Caco-2 (cell line): ENCODE results near the gene CBX2. TPM values are rescaled to one million over a fixed set of nuclear protein-coding genes. Genes with fewer than 3 reads are reported as not detected.

Source experiments
- BruUV-seq: library from RNA; stranded (reverse); fragments of 400-500 nt; replicated peaks from 2 replicates; lab custom pipeline; 2021; lab: Mats Ljungman, UMichigan
- CTCF ChIA-PET: fragments of 300-600 bp; sonication (Branson Sonifier 250); formaldehyde crosslinking; loops from one replicate; lab custom pipeline; 2022; ENCODE audit warnings: antibody characterized with exemption; lab: Charles Lee
- POLR2A ChIA-PET: fragments of 300-600 bp; sonication (Branson Sonifier 250); formaldehyde crosslinking; loops from one replicate; lab custom pipeline; 2022; ENCODE audit warnings: antibody characterized with exemption; lab: Charles Lee
- DNase-seq, 2 experiments: peaks; one replicate each; pipeline versions ENCODE4 v3.0.0 to v3.0.0-alpha.2; 2020 to 2022
- H3K27me3 ChIP-seq: replicated peaks from 2 replicates; pipeline ENCODE4 v1.6.0; 2011; ENCODE audit warnings: low read length; ENCODE audit not compliant: control insufficient read depth, insufficient read depth
- H3K36me3 ChIP-seq: 2 replicates; pipeline ENCODE4 v1.5.1; 2011; ENCODE audit warnings: low read length; ENCODE audit not compliant: control insufficient read depth, insufficient read depth
- H3K4me1 ChIP-seq: fragments of 250-450 bp; sonication (Bioruptor Pico); 2 replicates; pipeline ENCODE4 v1.5.1; 2020; ENCODE audit warnings: mild to moderate bottlenecking
- H3K4me3 ChIP-seq: 2 replicates; pipeline ENCODE4 v1.5.1; 2011; ENCODE audit warnings: low read depth, mild to moderate bottlenecking, control low read depth, low read length
- H3K9me3 ChIP-seq: fragments of 250-450 bp; sonication (Bioruptor Pico); 2 replicates; pipeline ENCODE4 v1.5.1; 2020; ENCODE audit warnings: mild to moderate bottlenecking, moderate library complexity
- H3K27ac Mint-ChIP-seq: one replicate; pipeline ENCODE4 v1.8.0; 2022; ENCODE audit warnings: mixed read lengths; ENCODE audit not compliant: unreplicated experiment
- H3K27me3 Mint-ChIP-seq: one replicate; pipeline ENCODE4 v1.8.0; 2022; ENCODE audit warnings: mixed read lengths; ENCODE audit not compliant: insufficient read depth, unreplicated experiment
- H3K36me3 Mint-ChIP-seq: one replicate; pipeline ENCODE4 v1.8.0; 2022; ENCODE audit warnings: mild to moderate bottlenecking, mixed read lengths; ENCODE audit not compliant: insufficient read depth, unreplicated experiment
- H3K4me1 Mint-ChIP-seq: one replicate; pipeline ENCODE4 v1.8.0; 2022; ENCODE audit warnings: low read depth, mixed read lengths; ENCODE audit not compliant: unreplicated experiment
- H3K4me3 Mint-ChIP-seq: one replicate; pipeline ENCODE4 v1.8.0; 2022; ENCODE audit warnings: mild to moderate bottlenecking, moderate library complexity, mixed read lengths; ENCODE audit not compliant: unreplicated experiment
- H3K9me3 Mint-ChIP-seq: one replicate; pipeline ENCODE4 v1.8.0; 2022; ENCODE audit warnings: mixed read lengths; ENCODE audit not compliant: unreplicated experiment
- intact Hi-C: fragments of 100-400 bp; cut with micrococcal nuclease; formaldehyde crosslinking; loops from one replicate; pipeline ENCODE4 v1.10.0; 2022; ENCODE audit not compliant: unreplicated experiment
- total RNA-seq: library from RNA; stranded (reverse); gene quantifications from 2 replicates; pipeline ENCODE4 v1.2.3, GENCODE V29; 2022
- TF ChIP-seq, protein P1 (sequence below), 2 experiments: fragments of 200-600 bp in 1 of 2; IDR thresholded peaks; 1 replicate in 1 of 2; 2 replicates in 1 of 2; pipeline versions ENCODE4 v1.5.1 to v1.8.0; 2011 to 2022; ENCODE audit warnings: antibody characterized with exemption in 1 of 2, control low read depth in 1 of 2, inconsistent platforms in 1 of 2, low read depth in 1 of 2, low read length in 1 of 2, mild to moderate bottlenecking in 1 of 2, moderate library complexity in 1 of 2; ENCODE audit not compliant: insufficient read depth in 1 of 2, severe bottlenecking in 1 of 2, unreplicated experiment in 1 of 2

CBX2 gene
- total RNA-seq, 1 experiment from 2014 or later, result 52.8 TPM

DNA sequence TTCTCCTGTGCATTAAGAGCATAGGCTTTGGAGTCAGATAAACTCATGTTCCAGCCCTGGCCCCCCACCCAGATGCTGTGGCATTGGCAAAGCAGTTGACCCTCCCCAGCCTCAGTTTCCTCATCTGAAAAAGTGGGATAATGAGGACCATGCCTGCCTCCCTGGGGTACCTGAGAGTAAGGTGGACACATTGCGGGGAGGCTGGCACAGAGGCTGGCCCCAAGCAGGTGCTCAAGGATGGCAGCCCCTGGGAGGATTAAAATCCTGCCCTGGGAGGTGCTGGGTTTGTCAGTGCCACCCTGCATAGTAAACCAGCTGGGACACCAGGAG is 35.4 kb upstream of the CBX2 start:
- BruUV-seq, result TSS peak; percentile 97
- Mint-ChIP-seq H3K36me3 (peaks cover 8% of the 10 kb centered on the region), H3K4me1 (peaks cover 21% of the 10 kb centered on the region), H3K27ac (peak overlapping the region; percentile 76), H3K27me3 (no peaks in the 10 kb centered on the region), H3K9me3 (no peaks in the 10 kb centered on the region), H3K4me3 (peak overlapping the region; percentile 75)
- intact Hi-C loops, result loop anchor here (2.0 kb wide), 3 partner anchors 54 to 250 kb away; partner anchors contain the start of gene CBX8
- H3K9me3 ChIP-seq, result no peaks in the 10 kb centered on the region
- peak in 1 of 2 experiments; percentile 21 for DNase-seq
- H3K27me3 ChIP-seq, result no peaks in the 10 kb centered on the region
- peak overlapping the region; percentile 56 for H3K4me3 ChIP-seq
- CTCF ChIA-PET, result interaction anchor here (0.6 to 3.3 kb wide), 32 partner anchors 9 to 812 kb away, joined by 3 to 37 read pairs (median 5); partner anchors contain the start of genes CBX4, CBX8 and GAA
- POLR2A ChIA-PET, result interaction anchor here (0.5 to 2.7 kb wide), 13 partner anchors 14 to 891 kb away, joined by 3 to 40 read pairs (median 5); partner anchors contain the start of genes CBX4 and CBX8
- H3K36me3 ChIP-seq, result no peaks in the 10 kb centered on the region
- H3K4me1 ChIP-seq, result peaks cover 62% of the 10 kb centered on the region
- TF ChIP-seq, protein P1, sequence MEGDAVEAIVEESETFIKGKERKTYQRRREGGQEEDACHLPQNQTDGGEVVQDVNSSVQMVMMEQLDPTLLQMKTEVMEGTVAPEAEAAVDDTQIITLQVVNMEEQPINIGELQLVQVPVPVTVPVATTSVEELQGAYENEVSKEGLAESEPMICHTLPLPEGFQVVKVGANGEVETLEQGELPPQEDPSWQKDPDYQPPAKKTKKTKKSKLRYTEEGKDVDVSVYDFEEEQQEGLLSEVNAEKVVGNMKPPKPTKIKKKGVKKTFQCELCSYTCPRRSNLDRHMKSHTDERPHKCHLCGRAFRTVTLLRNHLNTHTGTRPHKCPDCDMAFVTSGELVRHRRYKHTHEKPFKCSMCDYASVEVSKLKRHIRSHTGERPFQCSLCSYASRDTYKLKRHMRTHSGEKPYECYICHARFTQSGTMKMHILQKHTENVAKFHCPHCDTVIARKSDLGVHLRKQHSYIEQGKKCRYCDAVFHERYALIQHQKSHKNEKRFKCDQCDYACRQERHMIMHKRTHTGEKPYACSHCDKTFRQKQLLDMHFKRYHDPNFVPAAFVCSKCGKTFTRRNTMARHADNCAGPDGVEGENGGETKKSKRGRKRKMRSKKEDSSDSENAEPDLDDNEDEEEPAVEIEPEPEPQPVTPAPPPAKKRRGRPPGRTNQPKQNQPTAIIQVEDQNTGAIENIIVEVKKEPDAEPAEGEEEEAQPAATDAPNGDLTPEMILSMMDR (IDR thresholded peaks at IDR 0.05; ENCODE audit: insufficient read depth in 1 of 2, low read depth in 1 of 2, low read length in 1 of 2, severe bottlenecking in 1 of 2, unreplicated experiment in 1 of 2), result no peak

DNA sequence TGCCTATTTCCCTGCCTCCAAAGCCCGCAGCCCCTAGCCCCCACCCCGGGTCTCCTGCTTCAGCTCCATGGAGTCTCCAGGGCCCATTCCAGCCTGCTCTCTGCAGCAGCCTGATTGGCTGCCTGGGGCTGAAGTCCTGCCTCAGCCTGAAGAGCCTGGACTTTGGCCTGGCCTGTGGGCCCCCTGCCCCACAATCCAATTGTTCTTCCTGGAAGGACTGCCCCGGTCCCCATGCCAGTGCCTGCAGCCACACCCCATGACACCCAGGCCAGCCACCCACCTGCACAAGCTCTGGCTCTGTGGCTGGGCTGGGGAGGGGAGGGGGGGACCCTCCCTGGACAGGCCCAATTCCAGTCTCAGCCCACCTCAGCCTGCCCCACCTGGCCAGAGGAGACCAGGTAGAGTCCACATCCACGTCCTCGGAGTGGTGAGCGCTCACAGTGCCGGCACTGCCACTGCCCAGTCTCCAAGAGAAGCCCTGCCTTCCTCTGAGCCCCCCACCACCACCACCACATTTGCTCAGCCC is 34.9 kb upstream of the CBX2 start:
- peak overlapping the region; percentile 56 for H3K4me3 ChIP-seq
- peaks cover 62% of the 10 kb centered on the region for H3K4me1 ChIP-seq
- peak overlapping the region; percentile 75 for H3K4me3 Mint-ChIP-seq
- TF ChIP-seq, protein P1 (IDR thresholded peaks at IDR 0.05; ENCODE audit: insufficient read depth in 1 of 2, low read depth in 1 of 2, low read length in 1 of 2, severe bottlenecking in 1 of 2, unreplicated experiment in 1 of 2), result no peak
- peaks cover 8% of the 10 kb centered on the region for H3K36me3 Mint-ChIP-seq
- H3K27me3 ChIP-seq, result no peaks in the 10 kb centered on the region
- peak overlapping the region; percentile 76 for H3K27ac Mint-ChIP-seq
- H3K9me3 Mint-ChIP-seq, result no peaks in the 10 kb centered on the region
- ChIA-PET POLR2A (interaction anchor here (0.5 to 2.7 kb wide), 11 partner anchors 21 to 183 kb away, joined by 3 to 40 read pairs (median 7); partner anchors contain the start of genes CBX4 and CBX8), CTCF (interaction anchor here (0.6 to 3.3 kb wide), 20 partner anchors 21 to 597 kb away, joined by 3 to 37 read pairs (median 5); partner anchors contain the start of genes CBX8 and GAA)
- intact Hi-C loops, result loop anchor here (1.0 to 2.0 kb wide), 6 partner anchors 15 to 250 kb away; partner anchors contain the start of genes CBX2 and CBX8
- H3K4me1 Mint-ChIP-seq, result peaks cover 21% of the 10 kb centered on the region
- no peaks in the 10 kb centered on the region for H3K36me3 ChIP-seq
- H3K9me3 ChIP-seq, result no peaks in the 10 kb centered on the region
- no peaks in the 10 kb centered on the region for H3K27me3 Mint-ChIP-seq
- peak; percentile 92 to 94 for DNase-seq
- BruUV-seq, result no TSS peak

DNA sequence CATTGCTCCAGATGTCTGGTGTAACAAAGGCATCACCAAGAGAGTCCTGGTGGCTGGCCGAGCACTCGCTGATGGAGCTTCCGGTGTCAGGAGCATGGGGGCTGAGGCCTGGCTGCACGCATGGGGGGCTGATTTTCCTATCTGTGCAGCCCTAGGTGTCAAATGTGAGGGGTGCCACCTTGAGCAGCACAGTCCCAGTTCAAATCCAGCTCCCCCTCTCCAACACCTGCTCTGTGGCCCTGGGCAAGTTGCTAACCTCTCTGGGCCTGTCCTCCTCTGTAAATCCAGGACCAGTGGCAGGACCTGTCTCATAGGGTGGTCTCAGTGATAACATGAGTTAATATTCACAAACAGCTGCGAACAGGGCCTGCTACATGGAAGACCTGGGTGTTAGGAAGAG is 34.3 kb upstream of the CBX2 start:
- Mint-ChIP-seq H3K9me3 (no peaks in the 10 kb centered on the region), H3K4me1 (peaks cover 21% of the 10 kb centered on the region), H3K36me3 (peaks cover 8% of the 10 kb centered on the region), H3K4me3 (peak overlapping the region; percentile 75), H3K27ac (peak overlapping the region; percentile 76), H3K27me3 (no peaks in the 10 kb centered on the region)
- intact Hi-C loops, result loop anchor here (1.0 to 2.0 kb wide), 6 partner anchors 15 to 249 kb away; partner anchors contain the start of genes CBX2 and CBX8
- DNase-seq, result no peak
- Histone ChIP-seq H3K4me3 (no peak overlapping the region), H3K4me1 (peaks cover 62% of the 10 kb centered on the region), H3K36me3 (no peaks in the 10 kb centered on the region), H3K9me3 (no peaks in the 10 kb centered on the region), H3K27me3 (no peaks in the 10 kb centered on the region)
- POLR2A ChIA-PET, result interaction anchor here (1.0 to 2.7 kb wide), 4 partner anchors 35 to 97 kb away, joined by 3 to 40 read pairs (median 18); partner anchors contain the start of genes CBX4 and CBX8
- CTCF ChIA-PET, result interaction anchor here (1.2 to 3.3 kb wide), 8 partner anchors 21 to 265 kb away, joined by 4 to 30 read pairs (median 6); partner anchors contain the start of gene CBX8
- TF ChIP-seq, protein P1 (IDR thresholded peaks at IDR 0.05; ENCODE audit: insufficient read depth in 1 of 2, low read depth in 1 of 2, low read length in 1 of 2, severe bottlenecking in 1 of 2, unreplicated experiment in 1 of 2), result no peak
- no TSS peak for BruUV-seq
